Inflammatory macrophage (primary cell): Measurements from ENCODE around the gene KCTD20.
"Not testable (repeated sequence)": the region's sequence is repeated elsewhere in the genome, so short reads cannot be mapped to it uniquely, and the experiment has no call there.

Experiments
- DNase-seq, 2 donors: peaks; one replicate each; pipeline ENCODE4 v3.0.0-alpha.2; 2020 to 2022

The KCTD20 gene

DNA sequence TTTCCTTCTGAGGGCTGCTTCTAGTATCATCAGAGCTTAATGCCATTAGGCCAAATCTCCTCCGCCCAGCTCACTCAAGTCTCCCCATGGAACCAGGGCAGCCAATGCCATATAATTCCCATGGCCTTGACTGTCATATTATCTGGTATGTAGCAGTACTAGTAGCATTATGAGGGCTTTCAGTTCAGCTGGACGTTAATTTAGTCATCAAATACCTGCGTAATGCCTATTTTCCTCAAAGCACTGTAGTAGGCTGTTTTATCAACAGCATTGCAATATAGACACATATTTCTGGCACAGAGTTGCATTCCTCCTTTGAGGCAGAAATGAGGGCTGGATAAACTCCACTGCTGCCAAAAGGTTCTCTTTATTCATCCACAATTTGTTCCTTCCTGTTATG lies 1.7 kb downstream of the KCTD20 start:
- DNase-seq: no peak

DNA sequence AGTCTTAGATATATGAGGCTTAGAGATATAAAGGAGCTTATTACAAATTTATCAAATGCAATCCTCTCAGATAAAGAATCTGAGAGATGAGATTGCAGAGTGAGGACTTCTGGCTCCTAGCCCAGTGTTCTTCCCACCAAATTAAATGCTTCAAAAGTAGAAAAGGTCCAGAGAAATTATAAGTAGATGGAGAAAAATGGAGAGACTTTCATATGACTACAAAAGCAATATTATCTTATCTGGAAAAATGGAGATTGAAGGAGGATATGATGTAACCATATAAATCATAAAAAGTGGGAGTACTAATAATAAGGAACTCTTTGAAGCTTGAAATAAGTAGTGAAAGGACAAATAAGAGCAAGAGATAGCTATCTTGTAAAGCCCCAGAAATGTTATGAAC lies 2.8 kb downstream of the KCTD20 start:
- no peak for DNase-seq

DNA sequence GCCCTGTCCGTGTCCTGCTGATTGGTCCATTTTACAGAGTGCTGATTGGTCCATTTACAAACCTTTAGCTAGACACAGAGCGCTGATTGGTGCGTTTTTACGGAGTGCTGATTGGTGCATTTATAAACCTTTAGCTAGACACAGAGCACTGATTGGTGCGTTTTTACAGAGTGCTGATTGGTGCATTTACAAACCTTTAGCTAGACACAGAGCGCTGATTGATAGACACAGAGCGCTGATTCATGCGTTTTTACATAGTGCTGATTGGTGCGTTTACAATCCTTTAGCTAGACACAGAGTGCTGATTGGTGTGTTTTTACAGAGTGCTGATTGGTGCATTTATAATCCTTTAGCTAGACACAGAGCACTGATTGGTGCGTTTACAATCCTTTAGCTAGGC lies 6.4 kb downstream of the KCTD20 start:
- not testable (repeated sequence) for DNase-seq

DNA sequence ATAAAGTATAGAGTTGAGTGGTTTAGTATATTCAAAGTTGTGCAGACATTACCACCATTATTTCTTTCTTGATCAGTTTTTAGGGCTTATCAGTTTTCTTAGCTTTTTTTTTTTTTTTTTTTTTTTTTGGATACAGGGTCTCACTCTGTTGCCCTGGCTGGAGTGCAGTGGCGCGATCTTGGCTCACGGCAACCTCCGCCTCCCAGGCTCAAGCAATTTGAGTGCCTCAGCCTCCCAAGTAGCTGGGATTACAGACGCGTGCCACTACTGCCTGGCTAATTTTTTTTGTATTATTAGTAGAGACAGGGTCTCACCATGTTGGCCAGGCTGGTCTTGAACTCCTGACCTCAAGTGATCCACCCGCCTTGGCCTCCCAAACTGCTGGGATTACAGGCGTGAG lies 10.1 kb downstream of the KCTD20 start:
- not testable (repeated sequence) for DNase-seq

DNA sequence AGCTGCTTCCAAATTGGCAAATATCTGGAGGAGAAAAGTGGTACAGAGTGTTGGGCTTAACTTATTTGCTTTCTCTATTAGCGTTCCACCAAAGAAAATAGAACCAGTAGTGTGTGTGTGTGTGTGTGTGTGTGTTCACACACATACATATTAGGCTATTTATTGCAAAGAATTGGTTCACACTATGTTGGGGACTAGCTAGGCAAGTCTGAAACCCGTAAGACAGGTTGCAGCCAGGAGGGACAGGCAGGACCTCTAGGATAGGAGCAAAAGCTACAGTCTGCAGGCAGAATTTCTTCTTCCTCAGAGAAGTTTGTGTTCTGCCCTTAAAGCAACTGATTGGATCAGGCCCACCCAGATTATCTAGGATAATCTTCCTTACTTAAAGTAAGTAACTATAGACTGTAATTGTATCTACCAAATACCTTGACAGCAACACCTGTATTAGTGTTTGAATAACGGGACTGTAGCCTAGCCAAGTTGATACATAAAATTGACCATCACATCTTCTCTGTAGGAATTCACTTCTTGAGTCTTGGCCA lies 12.8 kb downstream of the KCTD20 start:
- no peak for DNase-seq

DNA sequence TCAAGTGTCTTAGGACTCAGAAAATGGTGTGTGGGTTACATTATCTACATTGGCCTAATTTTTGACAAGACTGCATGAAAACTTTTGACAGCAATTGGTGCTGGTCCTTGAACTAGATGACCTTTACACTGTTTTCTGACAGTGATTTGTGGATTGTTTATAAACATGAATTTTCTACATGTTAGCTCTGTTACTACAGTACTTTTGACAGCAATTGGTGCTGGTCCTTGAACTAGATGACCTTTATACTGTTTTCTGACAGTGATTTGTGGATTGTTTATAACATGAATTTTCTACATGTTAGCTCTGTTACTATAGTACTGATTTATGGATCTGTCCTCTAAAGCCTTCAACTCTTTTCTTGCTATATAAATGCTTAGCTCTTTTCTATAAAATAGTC lies 16.7 kb downstream of the KCTD20 start:
- DNase-seq: no peak

DNA sequence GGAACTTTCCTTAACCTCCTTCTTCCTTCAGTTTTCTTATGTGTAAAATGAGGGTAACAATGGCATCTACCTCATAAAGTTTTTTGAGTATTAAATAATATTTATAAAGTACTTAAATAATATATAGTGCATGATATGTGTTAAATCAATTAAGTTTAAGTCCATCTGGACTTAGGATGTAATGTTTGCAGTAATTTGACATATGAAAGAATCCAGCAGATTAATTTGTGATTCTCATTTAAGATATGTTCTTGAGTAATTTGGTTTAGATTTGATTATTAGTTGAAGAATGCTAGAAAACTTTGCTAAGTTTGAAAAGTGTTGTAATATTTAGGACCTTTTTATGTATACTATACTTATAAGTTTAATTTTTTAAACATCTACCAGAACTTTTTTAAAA lies 18.1 kb downstream of the KCTD20 start:
- DNase-seq: no peak

DNA sequence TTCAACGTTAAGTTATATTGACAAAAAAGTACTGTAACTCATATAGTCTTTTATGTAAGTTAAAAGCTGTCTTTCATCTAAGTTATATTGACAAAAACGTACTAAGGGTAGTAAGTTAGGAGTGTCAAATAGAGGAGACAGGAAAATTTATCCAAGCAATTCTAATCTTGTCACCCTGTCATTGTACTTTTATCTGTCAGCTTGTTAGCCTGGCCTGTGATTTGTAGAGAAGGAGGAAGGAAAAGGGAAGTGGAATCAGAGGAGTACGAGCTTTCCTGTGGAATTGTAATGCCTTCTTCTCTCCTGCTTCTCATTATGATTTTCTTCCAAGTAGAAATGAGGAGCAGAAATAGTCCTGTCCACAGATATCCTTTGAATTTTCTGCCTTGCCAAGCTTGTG lies 18.8 kb downstream of the KCTD20 start:
- DNase-seq: no peak

DNA sequence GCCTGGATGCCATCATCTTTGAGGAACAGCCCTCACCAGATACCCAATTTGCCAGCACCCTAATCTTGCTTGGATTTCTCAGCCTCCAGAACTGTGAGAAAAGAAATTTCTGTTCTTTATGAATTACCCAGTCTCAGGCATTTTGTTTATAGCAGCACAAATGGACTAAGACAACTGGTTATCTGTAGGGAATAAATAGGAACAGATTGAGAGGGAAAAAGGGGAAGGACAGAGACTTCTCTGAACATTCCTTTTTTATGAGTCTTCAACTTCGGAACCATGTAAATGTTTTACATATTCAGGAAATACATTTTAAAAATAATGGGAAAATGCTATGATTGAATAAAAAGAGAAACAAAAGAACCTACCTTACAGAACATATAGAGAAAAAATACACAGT lies 20.9 kb downstream of the KCTD20 start:
- DNase-seq: no peak

DNA sequence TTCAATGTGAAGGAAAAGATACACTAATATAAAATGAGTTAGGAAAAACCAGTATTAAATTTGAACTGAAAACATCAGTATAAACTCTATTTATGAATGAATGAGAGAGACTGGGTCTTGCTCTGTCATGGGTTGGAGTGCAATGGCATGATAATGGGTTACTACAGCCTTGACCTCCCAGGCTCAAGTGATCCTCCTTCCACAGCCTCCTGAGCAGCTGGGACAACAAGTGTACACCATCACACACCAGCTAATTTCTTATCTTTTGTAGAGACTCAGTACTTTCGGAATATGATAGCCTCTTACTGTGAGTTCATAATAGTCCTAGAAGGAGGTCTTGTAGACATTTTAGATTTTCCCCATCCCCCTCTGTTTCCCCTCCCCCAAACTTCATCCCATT lies 21.4 kb downstream of the KCTD20 start:
- DNase-seq: no peak

DNA sequence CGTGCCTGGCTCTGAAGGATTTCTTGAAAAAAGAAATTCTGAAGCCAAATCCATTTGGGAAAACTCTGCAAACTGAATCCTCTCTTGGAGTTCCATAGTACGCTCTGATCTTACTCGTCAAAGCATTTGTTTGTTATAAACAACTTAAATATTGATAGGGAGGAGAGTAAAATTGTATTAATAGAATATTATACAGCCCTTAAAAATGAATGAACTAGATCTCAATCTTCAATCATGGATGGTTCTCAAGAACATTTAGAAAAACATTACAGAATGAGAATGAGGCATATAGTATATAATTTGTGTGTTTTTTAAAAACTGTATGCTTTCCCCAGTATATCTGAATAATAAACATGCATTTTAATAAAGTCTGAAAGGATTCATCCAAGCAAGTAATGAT lies 24.8 kb downstream of the KCTD20 start:
- no peak for DNase-seq

DNA sequence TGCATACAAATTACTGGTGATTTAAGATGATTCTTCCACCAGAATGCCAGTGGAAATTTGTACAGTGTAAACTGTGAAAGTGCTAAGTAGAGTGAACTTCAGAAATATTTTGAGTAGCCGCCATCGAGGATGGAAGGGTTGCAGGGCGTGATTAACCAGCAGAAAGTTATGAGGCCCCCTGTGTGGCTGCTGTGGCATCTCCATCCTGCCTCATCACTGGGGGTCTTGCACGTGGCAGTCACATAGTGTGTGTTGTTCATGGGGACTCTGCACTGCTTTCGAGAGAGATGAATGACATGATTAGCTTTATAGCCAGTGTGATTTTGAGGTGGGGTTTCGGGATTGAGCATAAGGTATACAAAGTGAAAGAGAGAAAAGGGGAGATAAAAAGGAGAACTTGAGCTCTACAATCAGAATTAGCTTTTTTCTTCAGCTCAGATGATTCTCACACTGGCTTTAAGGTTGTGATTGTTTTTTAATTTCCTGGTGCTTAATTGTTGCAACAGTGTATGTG lies 26.4 kb downstream of the KCTD20 start:
- no peak for DNase-seq

DNA sequence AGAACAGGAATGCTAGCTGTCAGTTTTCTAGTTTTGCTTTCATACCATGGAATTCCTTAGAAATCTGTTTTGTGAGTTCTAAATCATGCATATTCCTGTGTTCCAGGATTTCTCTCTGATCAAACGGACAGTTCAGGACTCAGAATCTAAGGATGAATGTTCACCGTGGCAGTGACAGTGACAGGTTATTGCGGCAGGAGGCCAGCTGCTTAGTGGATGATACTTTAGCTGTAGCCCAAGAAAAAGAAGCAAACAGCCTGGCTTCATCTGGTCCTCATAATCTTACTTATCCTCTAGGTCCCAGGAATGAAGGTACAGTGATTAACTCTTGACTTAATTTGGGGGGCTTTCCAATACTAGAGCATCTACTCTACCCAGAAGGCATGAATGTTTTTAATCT lies 27.1 kb downstream of the KCTD20 start:
- DNase-seq: no peak

DNA sequence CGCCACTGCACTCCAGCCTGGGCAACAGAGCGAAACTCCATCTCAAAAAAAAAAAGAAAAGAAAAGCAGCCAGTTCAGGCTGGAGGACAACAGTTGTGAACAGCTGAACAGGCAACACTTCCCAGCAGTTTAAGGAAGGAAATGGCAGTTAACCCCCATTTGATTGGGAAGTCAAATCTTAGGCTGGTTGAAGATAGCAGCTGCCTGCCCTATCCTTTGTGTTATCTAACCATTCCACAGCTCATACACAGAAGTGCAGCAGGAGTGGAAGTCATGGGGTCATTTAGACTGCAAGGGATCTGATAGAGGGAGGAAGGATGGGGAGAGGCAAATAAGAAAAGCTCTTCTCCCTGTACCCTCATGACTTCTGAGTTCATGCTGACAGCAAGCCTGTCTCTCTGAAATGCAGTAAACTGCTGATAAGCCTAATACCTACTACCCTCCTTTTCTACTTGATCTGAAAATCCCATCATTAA lies 35.3 kb downstream of the KCTD20 start:
- DNase-seq: peak in 1 of 2 donors; percentile 7

DNA sequence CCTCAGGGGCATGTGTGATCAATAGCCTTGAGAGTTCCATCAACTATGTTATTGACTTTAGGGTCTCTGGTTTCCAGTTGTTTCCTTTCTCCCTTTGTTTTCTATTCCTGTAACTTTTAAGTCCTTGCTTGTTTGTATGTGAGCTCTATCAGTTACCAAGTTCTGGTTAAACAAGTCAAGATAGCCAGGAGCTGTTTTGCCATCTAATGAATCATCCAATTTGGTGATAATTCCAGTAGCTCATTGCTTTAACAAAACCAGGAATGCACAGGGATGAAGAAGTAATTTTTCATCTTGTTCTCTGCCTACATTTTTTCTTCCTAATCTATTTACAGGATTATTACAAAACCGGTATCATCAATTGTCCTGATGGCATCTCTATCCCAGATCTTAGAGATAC lies 36.5 kb downstream of the KCTD20 start:
- DNase-seq: no peak

DNA sequence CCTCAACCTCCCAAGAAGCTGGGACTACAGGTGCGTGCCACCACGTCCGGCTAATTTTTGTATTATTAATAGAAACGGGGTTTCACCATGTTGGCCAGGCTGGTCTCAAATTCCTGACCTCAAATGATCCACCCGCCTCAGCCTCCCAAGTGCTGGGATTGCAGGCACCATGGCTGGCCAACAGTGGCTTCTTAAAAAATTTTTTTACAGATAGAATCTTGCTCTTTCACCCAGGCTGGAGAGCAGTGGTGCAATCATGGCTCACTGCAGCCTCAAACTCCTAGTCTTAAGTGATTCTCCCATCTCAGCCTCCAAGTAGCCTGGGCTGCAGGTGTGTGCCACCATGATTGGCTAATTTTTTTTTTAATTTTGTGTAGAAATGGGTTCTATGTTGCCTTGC lies 40.5 kb downstream of the KCTD20 start:
- not testable (repeated sequence) for DNase-seq

DNA sequence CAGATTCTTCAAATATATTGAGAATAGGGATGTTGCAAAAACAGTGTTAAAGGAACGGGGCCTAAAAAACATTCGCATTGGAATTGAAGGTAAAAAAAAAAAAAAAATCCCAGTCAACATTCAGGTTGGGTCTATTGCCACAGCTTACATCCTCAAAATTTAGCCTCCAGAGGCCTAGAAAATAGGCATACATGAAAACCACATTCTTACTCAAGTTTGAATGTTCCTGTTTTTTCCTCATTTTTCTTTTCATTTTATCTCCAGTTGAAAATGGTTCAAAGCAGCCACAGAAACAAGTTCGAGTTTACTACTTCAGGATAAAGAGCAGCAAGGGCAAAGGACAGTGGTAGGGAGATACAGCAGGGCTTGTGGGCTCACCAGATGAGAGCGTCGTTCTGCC lies 41.9 kb downstream of the KCTD20 start:
- peak; percentile 31 to 58 for DNase-seq

DNA sequence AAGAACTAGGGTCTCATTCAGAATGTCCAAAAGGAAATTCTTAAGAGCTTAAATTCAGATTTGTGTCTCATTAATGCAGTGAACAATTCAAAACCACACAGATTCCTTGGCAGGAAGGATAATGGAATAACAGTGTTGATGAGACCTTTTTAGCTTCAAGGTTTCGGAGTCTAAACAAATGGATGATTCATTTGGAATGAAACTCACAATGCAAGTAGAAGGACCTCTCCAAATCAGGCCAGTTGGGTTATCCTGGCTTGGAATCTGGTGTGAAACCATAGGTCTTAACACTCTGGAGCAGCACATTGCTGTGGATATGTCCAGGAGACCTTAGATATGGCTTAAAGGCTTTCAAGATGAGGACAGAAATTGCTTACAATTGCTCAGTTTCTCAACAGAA lies 44.9 kb downstream of the KCTD20 start:
- DNase-seq: no peak

DNA sequence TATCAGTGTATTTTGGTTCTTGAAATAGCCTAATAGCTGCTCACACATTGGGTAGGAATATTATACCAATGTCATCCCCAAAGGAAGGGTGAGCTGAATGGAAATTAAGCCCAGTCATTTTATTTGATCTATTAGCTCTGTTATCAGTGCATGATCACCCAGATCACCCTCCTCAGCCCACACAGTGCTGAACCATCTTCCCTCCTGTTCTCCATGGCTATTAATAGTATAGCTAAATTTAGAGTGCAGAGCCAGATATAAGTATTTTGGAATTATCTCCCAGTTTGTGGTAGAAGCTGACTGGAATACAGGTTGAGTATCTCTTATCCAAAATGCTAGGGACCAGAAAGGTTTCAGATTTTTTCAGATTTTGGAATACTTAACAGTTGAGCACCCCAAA lies 45.4 kb downstream of the KCTD20 start:
- DNase-seq: no peak

DNA sequence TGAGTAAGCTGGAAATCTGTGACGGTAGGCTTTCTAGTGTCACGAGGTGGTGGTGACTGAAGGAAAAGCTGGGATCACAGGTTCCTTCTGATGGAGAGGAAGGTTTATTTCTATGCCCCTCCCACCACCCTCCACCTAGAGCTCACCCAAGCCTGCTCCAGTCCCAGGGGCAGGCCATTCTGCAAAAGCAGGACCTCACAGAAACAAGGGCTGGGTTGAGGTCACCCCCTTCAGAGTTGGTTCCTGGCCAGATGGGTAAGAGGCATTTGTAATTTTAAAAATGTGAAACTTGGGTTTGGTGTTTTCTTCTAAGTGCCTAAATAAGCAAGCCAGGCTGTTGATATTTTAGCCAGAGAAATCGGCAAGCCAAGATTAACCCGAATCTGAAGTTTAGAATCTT lies 46.6 kb downstream of the KCTD20 start:
- DNase-seq: no peak

DNA sequence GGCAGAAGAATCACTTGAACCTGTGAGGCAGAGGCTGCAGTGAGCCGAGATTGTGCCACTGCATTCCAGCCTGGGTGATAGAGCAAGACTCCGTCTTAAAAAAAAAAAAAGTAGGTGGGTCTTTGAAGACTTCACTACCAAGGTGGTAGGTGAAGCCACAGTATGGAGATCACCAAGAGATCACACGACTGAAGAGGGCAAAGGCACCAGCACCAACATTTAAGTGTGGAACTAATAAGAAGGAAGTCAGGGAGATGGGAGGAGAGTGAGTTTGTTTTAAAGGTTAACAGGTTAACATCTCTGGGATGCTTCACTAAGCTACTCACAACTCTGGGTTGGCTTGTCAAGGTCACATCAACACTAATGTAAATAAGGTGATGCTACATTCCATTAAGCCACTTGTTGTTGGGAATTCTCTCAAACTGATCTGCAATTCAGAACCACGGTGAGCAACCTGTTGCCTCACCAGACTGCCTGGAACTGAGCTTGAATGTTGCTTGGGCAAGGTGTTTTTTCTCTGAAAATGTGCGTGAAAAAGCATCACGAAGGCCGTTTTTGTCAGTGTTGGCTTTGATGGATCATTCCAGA lies 48.7 kb downstream of the KCTD20 start:
- DNase-seq: no peak

DNA sequence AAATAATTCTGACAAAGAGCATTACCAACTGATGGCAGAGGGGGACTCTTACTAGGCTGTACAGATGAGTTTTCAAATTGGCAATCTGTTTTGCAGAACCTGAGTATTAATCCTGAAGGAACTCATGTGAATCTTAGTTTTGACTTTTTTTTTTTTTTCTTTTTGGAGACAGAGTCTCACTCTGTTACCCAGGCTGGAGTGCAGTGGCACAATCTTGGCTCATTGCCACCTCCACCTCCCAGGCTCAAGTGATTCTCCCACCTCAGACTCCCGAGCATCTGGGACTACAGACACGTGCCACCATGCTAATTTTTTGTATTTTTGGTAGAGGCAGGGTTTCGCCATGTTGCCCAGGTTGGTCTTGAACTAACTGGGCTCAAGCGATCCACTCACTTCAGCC lies 49.3 kb downstream of the KCTD20 start:
- DNase-seq: no peak

DNA sequence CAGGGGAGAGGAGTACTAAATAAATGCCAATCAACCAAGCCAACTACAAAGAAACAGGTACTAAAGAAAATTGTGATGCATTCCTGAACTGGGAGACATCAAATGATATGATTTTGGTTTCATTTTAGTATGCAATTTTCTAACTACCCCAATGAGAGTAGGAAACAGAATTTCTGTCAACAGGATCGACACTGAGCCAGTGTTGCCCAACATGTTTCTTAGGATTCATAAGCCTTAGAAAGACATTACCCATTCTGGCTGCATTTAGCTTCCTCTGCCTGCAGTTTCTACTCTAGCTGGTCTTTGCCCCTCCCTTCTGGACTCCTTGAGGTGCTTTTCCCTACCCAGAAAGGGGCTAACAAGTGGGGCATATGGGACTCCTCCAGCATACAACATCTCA lies 49.8 kb downstream of the KCTD20 start:
- DNase-seq: peak; percentile 77

DNA sequence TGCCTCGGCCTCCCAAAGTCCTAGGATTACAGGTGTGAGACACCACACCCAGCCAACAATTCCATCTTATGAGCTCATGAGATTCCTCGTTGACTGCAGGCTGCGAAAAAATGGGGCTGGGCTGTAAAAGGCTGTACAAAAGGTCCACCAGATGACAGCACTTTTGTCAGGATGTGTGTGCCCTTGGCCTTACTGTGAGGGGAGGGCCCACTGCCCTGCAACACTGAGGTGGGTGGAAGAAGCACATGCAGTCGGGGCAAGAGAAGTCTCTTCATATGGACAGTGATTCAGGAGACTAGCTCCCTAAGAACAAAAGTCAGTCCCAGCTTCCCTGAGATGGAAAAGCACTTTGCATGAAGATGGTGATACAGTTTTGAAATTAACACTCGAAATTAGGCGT lies 50.5 kb downstream of the KCTD20 start:
- peak; percentile 28 to 43 for DNase-seq

DNA sequence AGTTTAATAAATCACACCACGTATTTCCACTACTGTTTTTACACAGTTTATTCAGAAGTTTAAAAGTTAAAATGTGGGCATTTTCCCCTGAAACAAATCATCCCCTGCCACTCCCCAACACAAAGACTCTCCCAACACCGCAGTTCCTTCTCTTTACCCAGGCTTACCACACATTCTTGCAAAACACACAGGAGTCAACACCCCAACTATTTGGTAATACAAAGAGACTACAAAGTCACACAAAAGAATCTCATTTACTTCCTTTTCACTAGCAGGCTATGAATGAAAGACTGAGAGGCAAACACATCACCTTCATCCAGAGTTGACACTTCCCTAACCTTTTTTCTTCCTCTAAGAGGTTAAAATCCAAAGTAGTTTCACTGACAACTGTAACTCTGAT lies 51.1 kb downstream of the KCTD20 start:
- peak; percentile 81 to 92 for DNase-seq
